ENCODE measurements around the gene SS18. TPM values are rescaled to one million over a fixed set of nuclear protein-coding genes. Genes with fewer than 3 reads are reported as not detected.

SS18 gene
- total RNA-seq, 2 donors from 2014 or later = 40.2 to 88.1 TPM

- DNase-seq (ENCODE audit: low spot score in 2 of 2) (no peak), ATAC-seq (no peak)
- Mint-ChIP-seq H3K9me3 (no peaks in the 10 kb centered on the region), H3K27ac (no peak overlapping the region), H3K36me3 (peaks cover 30 to 42% of the 10 kb centered on the region in 2 donors)
Measured at GRCh38 chr18:26086959-26087358, 3.5 kb downstream of the SS18 start.

GRCh38 chr18:26085056-26085455 is 5.4 kb downstream of the SS18 start:
- peaks cover 24 to 56% of the 10 kb centered on the region in 2 donors for H3K36me3 Mint-ChIP-seq
- H3K27ac Mint-ChIP-seq = no peak overlapping the region
- ATAC-seq (no peak), DNase-seq (ENCODE audit: low spot score in 2 of 2) (no peak)
- no peaks in the 10 kb centered on the region for H3K9me3 Mint-ChIP-seq

GRCh38 chr18:26083099-26083498 is 7.3 kb downstream of the SS18 start:
- no peaks in the 10 kb centered on the region for H3K9me3 Mint-ChIP-seq
- no peak for ATAC-seq
- H3K36me3 Mint-ChIP-seq = peaks cover 13 to 52% of the 10 kb centered on the region in 2 donors
- no peak for DNase-seq (ENCODE audit: low spot score in 2 of 2)
- H3K27ac Mint-ChIP-seq = no peak overlapping the region

- ATAC-seq = no peak
- H3K36me3 Mint-ChIP-seq = peaks cover 13 to 59% of the 10 kb centered on the region in 2 donors
Measured at GRCh38 chr18:26082475-26082874, 7.9 kb downstream of the SS18 start.

GRCh38 chr18:26074246-26074645 is 16.2 kb downstream of the SS18 start:
- Mint-ChIP-seq H3K9me3 (peaks cover 5 to 13% of the 10 kb centered on the region in 2 donors), H3K36me3 (peaks cover 20 to 81% of the 10 kb centered on the region in 2 donors), H3K27ac (no peak overlapping the region)
- ATAC-seq (no peak), DNase-seq (ENCODE audit: low spot score in 2 of 2) (no peak)

More at GRCh38 chr18:26082475-26082874, 7.9 kb downstream of the SS18 start:
- H3K27ac Mint-ChIP-seq = no peak overlapping the region
- H3K9me3 Mint-ChIP-seq = no peaks in the 10 kb centered on the region
- no peak for DNase-seq (ENCODE audit: low spot score in 2 of 2)

- DNase-seq (ENCODE audit: low spot score in 2 of 2) (no peak), ATAC-seq (no peak)
- H3K27ac Mint-ChIP-seq = no peak overlapping the region
- H3K9me3 Mint-ChIP-seq = peaks cover 5 to 13% of the 10 kb centered on the region in 2 donors
- peaks cover 20 to 81% of the 10 kb centered on the region in 2 donors for H3K36me3 Mint-ChIP-seq
Measured at GRCh38 chr18:26073758-26074157, 16.7 kb downstream of the SS18 start.

- DNase-seq (ENCODE audit: low spot score in 2 of 2) (no peak), ATAC-seq (no peak)
- Mint-ChIP-seq H3K27ac (no peak overlapping the region), H3K9me3 (peaks cover 5 to 13% of the 10 kb centered on the region in 2 donors), H3K36me3 (peaks cover 26 to 76% of the 10 kb centered on the region in 2 donors)
Measured at GRCh38 chr18:26071725-26072124, 18.7 kb downstream of the SS18 start.

GRCh38 chr18:26071020-26071419 is 19.4 kb downstream of the SS18 start:
- Mint-ChIP-seq H3K36me3 (peaks cover 26 to 76% of the 10 kb centered on the region in 2 donors), H3K27ac (no peak overlapping the region), H3K9me3 (peaks cover 5 to 13% of the 10 kb centered on the region in 2 donors)
- DNase-seq (ENCODE audit: low spot score in 2 of 2) (no peak), ATAC-seq (no peak)

GRCh38 chr18:26059357-26059756 is 31.1 kb downstream of the SS18 start:
- Mint-ChIP-seq H3K27ac (peak overlapping the region; percentile 23 to 52), H3K9me3 (no peaks in the 10 kb centered on the region), H3K36me3 (peaks cover 4 to 28% of the 10 kb centered on the region in 2 donors)
- DNase-seq (ENCODE audit: low spot score in 2 of 2) = no peak
- ATAC-seq = no peak

- no peak overlapping the region for H3K27ac Mint-ChIP-seq
- peaks cover 4 to 28% of the 10 kb centered on the region in 2 donors for H3K36me3 Mint-ChIP-seq
- DNase-seq (ENCODE audit: low spot score in 2 of 2) (no peak), ATAC-seq (peak in 1 of 2 donors; percentile 24)
- no peaks in the 10 kb centered on the region for H3K9me3 Mint-ChIP-seq
Measured at GRCh38 chr18:26057344-26057773, 33.1 kb downstream of the SS18 start.

GRCh38 chr18:26056291-26056690 is 34.1 kb downstream of the SS18 start:
- DNase-seq (ENCODE audit: low spot score in 2 of 2) = no peak
- H3K9me3 Mint-ChIP-seq = no peaks in the 10 kb centered on the region
- no peak for ATAC-seq
- no peak overlapping the region for H3K27ac Mint-ChIP-seq
- peaks cover 4 to 25% of the 10 kb centered on the region in 2 donors for H3K36me3 Mint-ChIP-seq

- ATAC-seq = peak in 1 of 2 donors; percentile 44
- peaks cover 0 to 5% of the 10 kb centered on the region in 2 donors for H3K36me3 Mint-ChIP-seq
- no peak overlapping the region for H3K27ac Mint-ChIP-seq
- H3K9me3 Mint-ChIP-seq = no peaks in the 10 kb centered on the region
- DNase-seq (ENCODE audit: low spot score in 2 of 2) = no peak
Measured at GRCh38 chr18:26052505-26052904, 37.9 kb downstream of the SS18 start.

GRCh38 chr18:26051843-26052242 is 38.6 kb downstream of the SS18 start:
- DNase-seq (ENCODE audit: low spot score in 2 of 2) (no peak), ATAC-seq (no peak)
- Mint-ChIP-seq H3K27ac (peak overlapping the region in 1 of 2 donors; percentile 29), H3K36me3 (peaks cover 0 to 8% of the 10 kb centered on the region in 2 donors), H3K9me3 (no peaks in the 10 kb centered on the region)

GRCh38 chr18:26046419-26047077 is 43.9 kb downstream of the SS18 start:
- Mint-ChIP-seq H3K9me3 (no peaks in the 10 kb centered on the region), H3K27ac (no peak overlapping the region), H3K36me3 (peaks cover 5 to 21% of the 10 kb centered on the region in 2 donors)
- ATAC-seq (no peak), DNase-seq (ENCODE audit: low spot score in 2 of 2) (no peak)

- H3K9me3 Mint-ChIP-seq = no peaks in the 10 kb centered on the region
- DNase-seq (ENCODE audit: low spot score in 2 of 2) = no peak
- ATAC-seq = no peak
- no peak overlapping the region for H3K27ac Mint-ChIP-seq
- peaks cover 5 to 22% of the 10 kb centered on the region in 2 donors for H3K36me3 Mint-ChIP-seq
Measured at GRCh38 chr18:26044807-26045206, 45.6 kb downstream of the SS18 start.

GRCh38 chr18:26040051-26040656 is 50.3 kb downstream of the SS18 start:
- Mint-ChIP-seq H3K27ac (no peak overlapping the region), H3K9me3 (no peaks in the 10 kb centered on the region), H3K36me3 (peaks cover under 1 to 21% of the 10 kb centered on the region in 2 donors)
- no peak for DNase-seq (ENCODE audit: low spot score in 2 of 2)
- ATAC-seq = no peak

GRCh38 chr18:26039203-26039602 is 51.2 kb downstream of the SS18 start:
- peak overlapping the region in 1 of 2 donors; percentile 40 for H3K27ac Mint-ChIP-seq
- H3K9me3 Mint-ChIP-seq = no peaks in the 10 kb centered on the region
- no peak for ATAC-seq
- peaks cover 0 to 21% of the 10 kb centered on the region in 2 donors for H3K36me3 Mint-ChIP-seq
- DNase-seq (ENCODE audit: low spot score in 2 of 2) = no peak

GRCh38 chr18:26036635-26037034 is 53.8 kb downstream of the SS18 start:
- DNase-seq (ENCODE audit: low spot score in 2 of 2) (no peak), ATAC-seq (no peak)
- H3K36me3 Mint-ChIP-seq = peaks cover 3 to 26% of the 10 kb centered on the region in 2 donors
- no peaks in the 10 kb centered on the region for H3K9me3 Mint-ChIP-seq
- no peak overlapping the region for H3K27ac Mint-ChIP-seq
